ENCODE data around the gene SLC39A8. TPM values are rescaled to one million over a fixed set of nuclear protein-coding genes. Genes with fewer than 3 reads are reported as not detected.

Gene SLC39A8
- total and polyA plus RNA-seq, 5 donors from 2014 or later, result 18.6 to 29.8 (median 23.7) TPM

- DNase-seq (no peak), ATAC-seq (ENCODE audit: low read depth in 2 of 2) (no peak)
- Histone ChIP-seq H3K36me3 (ENCODE audit: control insufficient read depth, insufficient read depth, low read length) (no peaks in the 10 kb centered on the region), H3K27ac (ENCODE audit: insufficient read depth, low read length, poor library complexity, severe bottlenecking) (no peak overlapping the region), H3K4me1 (ENCODE audit: control insufficient read depth, insufficient read depth, low read length, poor library complexity, severe bottlenecking) (no peaks in the 10 kb centered on the region), H3K27me3 (ENCODE audit: control insufficient read depth, insufficient read depth, low read length) (no peaks in the 10 kb centered on the region), H3K9me3 (ENCODE audit: control insufficient read depth in 2 of 2, low read length in 2 of 2) (no peaks in the 10 kb centered on the region), H3K4me3 (ENCODE audit: low read depth, low read length) (no peak overlapping the region)
- Mint-ChIP-seq H3K4me1 (peaks cover 5 to 16% (median 9%) of the 10 kb centered on the region in 4 donors), H3K36me3 (peaks cover 17% of the 10 kb centered on the region), H3K27ac (no peak overlapping the region), H3K27me3 (no peaks in the 10 kb centered on the region), H3K9me3 (peaks cover 0 to 2% (median 0%) of the 10 kb centered on the region in 7 donors), H3K4me3 (no peak overlapping the region)
These were observed 22.5 kb downstream of the SLC39A8 start for GRCh38 chr4:102322736-102323135.

DNA sequence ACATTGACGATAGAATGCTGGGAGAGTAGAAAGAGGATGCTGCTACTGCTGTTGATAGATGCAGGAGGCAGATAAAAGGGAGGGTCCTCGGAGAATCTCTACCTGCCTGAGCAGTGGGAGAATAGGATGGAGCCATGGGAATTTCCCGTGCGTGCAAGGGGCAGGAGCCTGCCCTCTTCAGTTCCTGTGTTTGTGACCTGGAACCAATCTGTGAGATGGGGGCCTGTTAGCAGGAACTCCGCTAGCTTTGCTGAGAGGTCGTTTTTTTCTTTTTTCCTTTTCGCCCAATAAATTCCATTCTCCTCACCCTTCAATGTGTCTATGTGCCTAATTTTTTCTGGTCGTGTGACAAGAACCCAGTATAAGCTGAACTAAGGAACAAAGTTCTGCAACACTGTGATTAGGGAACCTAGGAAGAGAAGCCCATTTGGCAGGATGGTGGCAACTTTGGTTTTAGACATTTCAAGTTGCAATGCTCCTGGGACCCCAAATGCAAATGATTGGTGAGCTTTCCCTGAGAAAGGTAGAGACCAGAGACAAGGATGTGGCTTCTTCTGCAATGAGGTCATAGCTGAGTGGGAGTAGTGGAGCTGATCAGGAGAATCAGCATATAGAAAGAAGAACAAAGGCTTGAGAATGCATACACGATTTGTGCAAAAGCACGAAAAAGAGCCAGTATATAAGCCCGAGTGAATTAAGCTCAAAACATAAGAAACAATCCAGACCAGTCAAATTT lies 23.9 kb downstream of the SLC39A8 start:
- peaks cover 0 to 2% (median 0%) of the 10 kb centered on the region in 7 donors for H3K9me3 Mint-ChIP-seq
- ATAC-seq (ENCODE audit: low read depth in 2 of 2), result no peak
- peaks cover 5 to 15% (median 8%) of the 10 kb centered on the region in 4 donors for H3K4me1 Mint-ChIP-seq
- no peak overlapping the region for H3K27ac Mint-ChIP-seq
- no peak overlapping the region for H3K4me3 Mint-ChIP-seq
- H3K27me3 ChIP-seq (ENCODE audit: control insufficient read depth, insufficient read depth, low read length), result no peaks in the 10 kb centered on the region
- peaks cover 17% of the 10 kb centered on the region for H3K36me3 Mint-ChIP-seq
- no peak for DNase-seq
- H3K9me3 ChIP-seq (ENCODE audit: control insufficient read depth in 2 of 2, low read length in 2 of 2), result no peaks in the 10 kb centered on the region
- H3K4me3 ChIP-seq (ENCODE audit: low read depth, low read length), result no peak overlapping the region
- no peak overlapping the region for H3K27ac ChIP-seq (ENCODE audit: insufficient read depth, low read length, poor library complexity, severe bottlenecking)
- no peaks in the 10 kb centered on the region for H3K27me3 Mint-ChIP-seq
- H3K4me1 ChIP-seq (ENCODE audit: control insufficient read depth, insufficient read depth, low read length, poor library complexity, severe bottlenecking), result no peaks in the 10 kb centered on the region
- H3K36me3 ChIP-seq (ENCODE audit: control insufficient read depth, insufficient read depth, low read length), result no peaks in the 10 kb centered on the region

DNA sequence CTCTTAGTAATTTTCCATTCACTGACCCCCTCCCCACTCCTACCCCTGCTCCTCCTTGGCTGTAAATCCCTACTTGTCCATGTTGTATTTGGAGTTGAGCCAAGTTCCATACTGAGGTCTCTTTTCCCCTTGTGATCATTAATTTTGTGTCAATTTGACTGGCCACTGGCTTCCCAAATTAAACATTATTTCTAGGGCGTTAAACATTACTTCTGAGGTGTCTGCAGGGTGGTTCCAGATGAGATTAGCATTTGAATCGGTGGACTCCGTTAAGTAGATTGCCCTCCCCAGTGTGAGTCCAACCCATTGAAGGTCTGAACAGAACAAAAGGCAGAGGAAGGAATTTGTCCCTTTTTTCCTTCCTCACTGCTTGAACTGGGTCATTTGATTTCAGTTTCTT lies 25.7 kb downstream of the SLC39A8 start:
- DNase-seq (no peak), ATAC-seq (ENCODE audit: low read depth in 2 of 2) (no peak)
- Histone ChIP-seq H3K9me3 (ENCODE audit: control insufficient read depth in 2 of 2, low read length in 2 of 2) (no peaks in the 10 kb centered on the region), H3K4me3 (ENCODE audit: low read depth, low read length) (no peak overlapping the region), H3K27ac (ENCODE audit: insufficient read depth, low read length, poor library complexity, severe bottlenecking) (no peak overlapping the region), H3K27me3 (ENCODE audit: control insufficient read depth, insufficient read depth, low read length) (no peaks in the 10 kb centered on the region), H3K4me1 (ENCODE audit: control insufficient read depth, insufficient read depth, low read length, poor library complexity, severe bottlenecking) (no peaks in the 10 kb centered on the region), H3K36me3 (ENCODE audit: control insufficient read depth, insufficient read depth, low read length) (no peaks in the 10 kb centered on the region)
- Mint-ChIP-seq H3K27me3 (no peaks in the 10 kb centered on the region), H3K9me3 (peaks cover 0 to 2% (median 0%) of the 10 kb centered on the region in 7 donors), H3K4me3 (no peak overlapping the region), H3K36me3 (peaks cover 19% of the 10 kb centered on the region), H3K27ac (peak overlapping the region in 2 of 3 donors; percentile 37 to 39), H3K4me1 (peaks cover 0 to 17% (median 8%) of the 10 kb centered on the region in 4 donors)

- no peaks in the 10 kb centered on the region for H3K9me3 ChIP-seq (ENCODE audit: control insufficient read depth in 2 of 2, low read length in 2 of 2)
- peaks cover 0 to 20% (median 9%) of the 10 kb centered on the region in 4 donors for H3K4me1 Mint-ChIP-seq
- no peaks in the 10 kb centered on the region for H3K27me3 ChIP-seq (ENCODE audit: control insufficient read depth, insufficient read depth, low read length)
- ATAC-seq (ENCODE audit: low read depth in 2 of 2) (no peak), DNase-seq (no peak)
- H3K9me3 Mint-ChIP-seq, result peaks cover 0 to 2% (median 0%) of the 10 kb centered on the region in 7 donors
- H3K36me3 Mint-ChIP-seq, result peaks cover 30% of the 10 kb centered on the region
- H3K27ac Mint-ChIP-seq, result peak overlapping the region in 1 of 3 donors; percentile 18
- H3K27me3 Mint-ChIP-seq, result no peaks in the 10 kb centered on the region
- no peak overlapping the region for H3K4me3 Mint-ChIP-seq
- H3K4me1 ChIP-seq (ENCODE audit: control insufficient read depth, insufficient read depth, low read length, poor library complexity, severe bottlenecking), result no peaks in the 10 kb centered on the region
- H3K36me3 ChIP-seq (ENCODE audit: control insufficient read depth, insufficient read depth, low read length), result no peaks in the 10 kb centered on the region
- H3K4me3 ChIP-seq (ENCODE audit: low read depth, low read length), result no peak overlapping the region
- no peak overlapping the region for H3K27ac ChIP-seq (ENCODE audit: insufficient read depth, low read length, poor library complexity, severe bottlenecking)
These were observed 26.8 kb downstream of the SLC39A8 start for GRCh38 chr4:102318526-102318925.

GRCh38 chr4:102318105-102318504 lies 27.2 kb downstream of the SLC39A8 start:
- ATAC-seq (ENCODE audit: low read depth in 2 of 2), result no peak
- Mint-ChIP-seq H3K4me1 (peaks cover 0 to 18% (median 9%) of the 10 kb centered on the region in 4 donors), H3K36me3 (peaks cover 34% of the 10 kb centered on the region), H3K4me3 (no peak overlapping the region), H3K27ac (peak overlapping the region in 1 of 3 donors; percentile 18), H3K9me3 (peaks cover 0 to 2% (median 0%) of the 10 kb centered on the region in 7 donors), H3K27me3 (no peaks in the 10 kb centered on the region)
- H3K27me3 ChIP-seq (ENCODE audit: control insufficient read depth, insufficient read depth, low read length), result no peaks in the 10 kb centered on the region
- H3K36me3 ChIP-seq (ENCODE audit: control insufficient read depth, insufficient read depth, low read length), result no peaks in the 10 kb centered on the region
- no peaks in the 10 kb centered on the region for H3K4me1 ChIP-seq (ENCODE audit: control insufficient read depth, insufficient read depth, low read length, poor library complexity, severe bottlenecking)
- no peaks in the 10 kb centered on the region for H3K9me3 ChIP-seq (ENCODE audit: control insufficient read depth in 2 of 2, low read length in 2 of 2)
- no peak for DNase-seq
- H3K27ac ChIP-seq (ENCODE audit: insufficient read depth, low read length, poor library complexity, severe bottlenecking), result no peak overlapping the region
- H3K4me3 ChIP-seq (ENCODE audit: low read depth, low read length), result no peak overlapping the region

- H3K27ac ChIP-seq (ENCODE audit: insufficient read depth, low read length, poor library complexity, severe bottlenecking), result no peak overlapping the region
- Mint-ChIP-seq H3K27ac (no peak overlapping the region), H3K27me3 (no peaks in the 10 kb centered on the region), H3K9me3 (peaks cover 0 to 2% (median 0%) of the 10 kb centered on the region in 7 donors), H3K4me3 (no peak overlapping the region), H3K36me3 (peaks cover 34% of the 10 kb centered on the region), H3K4me1 (peaks cover 0 to 15% (median 9%) of the 10 kb centered on the region in 4 donors)
- no peak overlapping the region for H3K4me3 ChIP-seq (ENCODE audit: low read depth, low read length)
- no peaks in the 10 kb centered on the region for H3K4me1 ChIP-seq (ENCODE audit: control insufficient read depth, insufficient read depth, low read length, poor library complexity, severe bottlenecking)
- no peaks in the 10 kb centered on the region for H3K36me3 ChIP-seq (ENCODE audit: control insufficient read depth, insufficient read depth, low read length)
- H3K9me3 ChIP-seq (ENCODE audit: control insufficient read depth in 2 of 2, low read length in 2 of 2), result no peaks in the 10 kb centered on the region
- ATAC-seq (ENCODE audit: low read depth in 2 of 2) (no peak), DNase-seq (no peak)
- H3K27me3 ChIP-seq (ENCODE audit: control insufficient read depth, insufficient read depth, low read length), result no peaks in the 10 kb centered on the region
These were observed 27.8 kb downstream of the SLC39A8 start for GRCh38 chr4:102317459-102317858.

DNA sequence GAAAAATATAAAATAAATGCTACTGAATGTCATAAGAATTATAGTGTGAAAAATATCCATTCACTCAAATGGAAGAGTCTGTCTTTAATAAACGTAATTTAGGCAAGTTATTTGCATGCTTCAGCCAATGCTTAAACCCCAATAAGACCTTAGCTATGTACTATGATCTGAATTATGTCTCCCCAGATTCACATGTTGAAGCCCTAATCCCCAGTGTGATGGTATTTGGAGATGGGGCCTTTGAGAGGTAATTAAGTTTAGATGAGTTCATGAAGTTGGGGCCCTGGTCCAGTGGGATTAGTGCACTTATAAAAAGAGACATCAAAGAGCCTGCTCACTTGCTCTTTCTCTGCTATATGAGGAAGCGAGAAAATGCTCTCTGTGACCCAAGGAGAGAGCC lies 28.7 kb downstream of the SLC39A8 start:
- peaks cover 0 to 2% (median 0%) of the 10 kb centered on the region in 7 donors for H3K9me3 Mint-ChIP-seq
- Histone ChIP-seq H3K4me1 (ENCODE audit: control insufficient read depth, insufficient read depth, low read length, poor library complexity, severe bottlenecking) (no peaks in the 10 kb centered on the region), H3K27ac (ENCODE audit: insufficient read depth, low read length, poor library complexity, severe bottlenecking) (no peak overlapping the region), H3K9me3 (ENCODE audit: control insufficient read depth in 2 of 2, low read length in 2 of 2) (no peaks in the 10 kb centered on the region), H3K36me3 (ENCODE audit: control insufficient read depth, insufficient read depth, low read length) (no peaks in the 10 kb centered on the region), H3K27me3 (ENCODE audit: control insufficient read depth, insufficient read depth, low read length) (no peaks in the 10 kb centered on the region), H3K4me3 (ENCODE audit: low read depth, low read length) (no peak overlapping the region)
- no peaks in the 10 kb centered on the region for H3K27me3 Mint-ChIP-seq
- ATAC-seq (ENCODE audit: low read depth in 2 of 2) (no peak), DNase-seq (no peak)
- no peak overlapping the region for H3K4me3 Mint-ChIP-seq
- H3K27ac Mint-ChIP-seq, result no peak overlapping the region
- H3K4me1 Mint-ChIP-seq, result peaks cover 0 to 9% (median 6%) of the 10 kb centered on the region in 4 donors
- peaks cover 38% of the 10 kb centered on the region for H3K36me3 Mint-ChIP-seq

- Histone ChIP-seq H3K27ac (ENCODE audit: insufficient read depth, low read length, poor library complexity, severe bottlenecking) (no peak overlapping the region), H3K9me3 (ENCODE audit: control insufficient read depth in 2 of 2, low read length in 2 of 2) (no peaks in the 10 kb centered on the region), H3K4me1 (ENCODE audit: control insufficient read depth, insufficient read depth, low read length, poor library complexity, severe bottlenecking) (no peaks in the 10 kb centered on the region), H3K4me3 (ENCODE audit: low read depth, low read length) (no peak overlapping the region), H3K27me3 (ENCODE audit: control insufficient read depth, insufficient read depth, low read length) (no peaks in the 10 kb centered on the region), H3K36me3 (ENCODE audit: control insufficient read depth, insufficient read depth, low read length) (no peaks in the 10 kb centered on the region)
- Mint-ChIP-seq H3K27ac (no peak overlapping the region), H3K4me3 (no peak overlapping the region), H3K9me3 (peaks cover 0 to 2% (median 0%) of the 10 kb centered on the region in 7 donors), H3K27me3 (no peaks in the 10 kb centered on the region), H3K4me1 (peaks cover 0 to 8% (median 6%) of the 10 kb centered on the region in 4 donors), H3K36me3 (peaks cover 38% of the 10 kb centered on the region)
- DNase-seq, result no peak
- ATAC-seq (ENCODE audit: low read depth in 2 of 2), result no peak
These were observed 29.8 kb downstream of the SLC39A8 start for GRCh38 chr4:102315532-102315931.
